HG03025 (cell line): ENCODE data around the gene NOL3.
A peak's percentile ranks its signal among the peaks of the same experiment; 100 is the strongest.

Source experiments
- ATAC-seq: cut with Tn5 transposase; IDR thresholded peaks from one replicate; pipeline ENCODE4 v1.9.1; 2021; ENCODE audit warnings: mild to moderate bottlenecking, moderate library complexity; ENCODE audit not compliant: unreplicated experiment, low FRiP score

Gene NOL3

GRCh38 chr16:67154578-67155294, 15.6 kb upstream of the NOL3 start:
- ATAC-seq = no peak

DNA sequence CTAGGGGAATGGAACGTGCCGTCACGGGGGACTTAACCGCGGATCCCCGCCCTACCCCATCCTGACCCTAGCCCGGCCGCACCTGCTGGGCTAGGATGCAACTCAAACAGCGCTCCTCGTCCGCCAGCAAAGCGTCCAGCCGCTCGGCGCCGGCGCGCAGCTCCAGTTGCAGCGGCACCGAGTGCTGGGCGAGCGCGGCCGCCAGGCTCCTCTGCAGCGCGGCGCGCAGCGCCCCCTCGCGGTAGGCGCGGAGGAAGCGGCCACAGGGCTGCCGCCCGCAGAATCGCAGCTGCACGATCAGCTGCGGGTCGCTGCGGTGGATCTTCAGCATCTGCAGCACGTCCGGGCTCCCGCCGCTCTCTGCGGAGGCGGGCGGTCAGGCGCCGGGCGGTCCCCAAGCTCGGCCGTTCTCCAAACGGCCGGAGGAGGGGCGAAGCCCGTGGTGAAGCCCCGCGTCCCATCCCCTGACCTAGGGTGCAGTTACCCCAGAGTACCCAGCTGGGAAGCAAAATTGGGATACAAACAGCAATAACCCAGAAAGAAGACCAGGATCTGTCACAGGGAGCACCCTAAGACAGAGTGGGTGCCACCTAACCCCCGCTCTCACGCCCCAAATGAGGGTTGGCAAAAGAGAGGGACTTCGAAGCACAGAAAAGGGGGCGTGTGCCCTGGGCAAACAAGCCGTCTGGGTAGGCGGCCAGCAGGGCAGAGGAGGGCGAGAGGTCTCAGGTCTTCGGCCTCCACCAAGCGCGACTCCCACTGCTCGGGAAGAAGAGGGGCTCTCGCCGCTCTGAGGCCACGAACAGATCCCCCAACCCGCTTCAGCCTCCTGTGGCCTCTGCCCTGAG, 14.8 kb upstream of the NOL3 start:
- no peak for ATAC-seq

- no peak for ATAC-seq
These were observed 14.0 kb upstream of the NOL3 start for GRCh38 chr16:67156143-67156844.

GRCh38 chr16:67157106-67157748, 13.1 kb upstream of the NOL3 start:
- ATAC-seq = no peak

DNA sequence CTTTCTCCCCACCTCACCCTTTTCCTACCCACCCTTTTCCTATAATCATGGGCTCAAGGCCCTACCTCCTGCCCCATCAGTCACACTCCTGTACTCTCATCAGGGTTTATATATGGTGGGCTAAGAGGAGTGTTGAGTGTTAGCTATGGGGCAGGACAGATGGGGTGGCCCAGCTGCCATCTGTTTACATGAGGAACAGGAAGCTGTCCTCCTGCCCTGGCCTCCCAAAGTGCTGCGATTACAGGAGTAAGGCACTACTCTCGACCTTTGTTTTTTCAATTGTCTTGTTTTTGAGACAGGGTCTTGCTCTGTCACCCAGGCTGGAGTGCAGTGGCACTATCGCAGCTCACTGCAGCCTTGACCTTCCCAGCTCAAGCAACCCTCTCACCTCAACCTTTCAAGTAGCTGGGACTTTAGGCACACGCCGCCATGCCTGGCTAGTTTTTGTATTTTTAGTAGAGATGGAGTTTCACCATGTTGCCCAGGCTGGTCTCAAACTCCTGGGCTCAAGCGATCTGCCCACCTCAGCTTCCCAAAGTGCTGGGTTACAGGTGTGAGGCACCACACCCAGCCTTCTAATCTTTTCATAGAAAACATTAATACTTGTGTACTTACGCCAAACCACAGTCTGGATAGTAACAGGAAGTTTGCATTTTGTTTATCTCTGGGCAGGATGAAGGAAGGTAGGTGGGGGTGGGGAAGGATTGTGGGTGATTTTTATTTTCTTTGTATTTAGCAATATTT, 12.3 kb upstream of the NOL3 start:
- no peak for ATAC-seq

DNA sequence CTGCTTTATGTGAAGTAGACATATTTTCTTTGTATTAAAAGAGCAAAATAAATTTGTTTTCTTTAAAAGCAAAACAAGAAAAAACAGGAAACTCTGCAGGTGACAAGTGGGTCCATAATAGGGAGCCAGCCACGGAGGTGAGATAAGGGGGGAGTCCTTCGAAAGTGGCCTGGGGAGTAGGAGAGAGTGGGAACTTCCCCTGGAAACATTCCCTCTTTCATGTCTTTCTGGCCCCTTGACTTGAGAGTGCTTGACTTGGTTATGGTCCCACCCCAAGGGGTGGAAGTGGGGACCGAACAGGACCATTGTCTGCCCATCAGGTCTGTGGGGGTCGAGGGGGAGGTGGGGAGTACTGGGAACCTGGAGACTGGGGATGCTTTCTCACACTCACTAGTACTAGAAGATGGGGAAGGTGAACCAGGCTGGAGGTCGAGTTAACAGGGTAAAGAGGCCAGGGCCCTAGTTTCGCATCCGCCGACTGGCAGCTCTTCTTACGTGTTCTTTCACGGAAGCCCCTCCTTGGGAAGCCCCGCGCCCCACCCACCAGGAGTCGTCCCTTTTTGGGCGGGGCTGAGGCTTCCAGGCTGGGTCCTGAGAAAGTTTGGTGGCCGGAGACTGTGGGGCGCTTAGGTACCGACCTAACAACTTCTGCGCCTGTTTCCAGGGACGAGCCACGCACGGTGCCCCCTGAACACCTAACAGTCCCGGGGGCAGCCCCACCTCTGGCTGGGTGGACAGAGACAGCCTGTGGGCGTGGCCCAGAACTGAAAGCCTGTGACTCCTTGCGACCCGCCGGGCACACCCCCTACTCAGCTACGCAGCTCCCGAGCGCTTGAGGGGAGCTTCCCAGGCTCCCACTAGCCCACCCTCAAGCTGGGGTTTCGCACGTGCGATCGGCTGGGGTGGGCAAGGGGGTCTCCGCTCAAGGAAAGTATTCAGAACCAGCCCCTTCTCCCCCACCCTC, 11.4 kb upstream of the NOL3 start:
- peak; percentile 28 for ATAC-seq

DNA sequence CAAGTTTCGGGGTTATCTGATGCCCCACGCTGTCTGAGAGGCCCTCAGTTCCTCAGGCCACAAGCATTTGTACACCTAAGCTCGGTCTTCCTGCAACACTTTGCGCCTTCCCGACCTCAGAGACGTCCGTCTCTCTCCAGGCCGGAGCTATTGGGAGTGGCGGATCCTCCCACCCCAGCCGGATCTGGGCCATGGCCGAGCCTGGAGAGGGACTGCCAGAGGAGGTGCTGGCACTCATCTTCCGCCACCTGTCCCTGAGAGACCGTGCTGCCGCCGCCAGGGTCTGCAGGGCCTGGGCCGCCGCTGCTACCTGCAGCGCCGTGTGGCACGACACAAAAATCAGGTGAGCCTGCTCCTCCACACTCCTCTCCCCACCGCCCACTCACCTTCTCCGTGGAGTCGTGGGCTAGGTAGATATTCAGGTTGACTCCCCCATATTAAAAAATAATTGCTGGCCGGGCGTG, 8.7 kb upstream of the NOL3 start:
- no peak for ATAC-seq

DNA sequence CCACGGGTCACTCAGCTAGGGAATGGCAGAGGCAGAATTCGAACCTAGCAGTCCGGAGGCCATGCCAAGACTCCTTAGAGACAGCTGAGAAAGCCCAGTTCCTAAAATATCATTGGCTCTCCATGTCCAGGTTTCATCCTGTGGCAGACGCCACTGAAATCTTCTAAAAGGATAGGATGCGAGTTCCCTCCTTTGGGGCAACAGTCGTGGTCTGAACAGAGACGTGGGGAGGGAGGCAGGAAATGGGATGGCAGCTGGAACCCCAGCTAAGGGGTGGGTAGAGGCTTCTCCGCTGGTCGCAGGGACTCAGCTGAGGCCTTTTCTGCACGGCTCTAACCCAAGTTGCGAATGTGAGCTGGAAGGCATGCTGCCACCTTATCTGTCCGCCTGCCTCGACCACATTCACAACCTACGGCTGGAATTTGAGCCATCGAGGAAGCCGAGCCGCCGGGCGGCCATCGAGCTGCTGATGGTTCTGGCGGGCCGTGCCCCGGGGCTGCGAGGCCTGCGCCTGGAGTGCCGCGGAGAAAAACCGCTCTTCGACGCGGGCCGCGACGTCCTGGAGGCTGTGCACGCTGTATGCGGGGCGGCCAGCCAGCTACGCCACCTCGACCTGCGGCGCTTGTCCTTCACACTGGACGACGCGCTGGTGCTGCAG, 7.7 kb upstream of the NOL3 start:
- no peak for ATAC-seq

DNA sequence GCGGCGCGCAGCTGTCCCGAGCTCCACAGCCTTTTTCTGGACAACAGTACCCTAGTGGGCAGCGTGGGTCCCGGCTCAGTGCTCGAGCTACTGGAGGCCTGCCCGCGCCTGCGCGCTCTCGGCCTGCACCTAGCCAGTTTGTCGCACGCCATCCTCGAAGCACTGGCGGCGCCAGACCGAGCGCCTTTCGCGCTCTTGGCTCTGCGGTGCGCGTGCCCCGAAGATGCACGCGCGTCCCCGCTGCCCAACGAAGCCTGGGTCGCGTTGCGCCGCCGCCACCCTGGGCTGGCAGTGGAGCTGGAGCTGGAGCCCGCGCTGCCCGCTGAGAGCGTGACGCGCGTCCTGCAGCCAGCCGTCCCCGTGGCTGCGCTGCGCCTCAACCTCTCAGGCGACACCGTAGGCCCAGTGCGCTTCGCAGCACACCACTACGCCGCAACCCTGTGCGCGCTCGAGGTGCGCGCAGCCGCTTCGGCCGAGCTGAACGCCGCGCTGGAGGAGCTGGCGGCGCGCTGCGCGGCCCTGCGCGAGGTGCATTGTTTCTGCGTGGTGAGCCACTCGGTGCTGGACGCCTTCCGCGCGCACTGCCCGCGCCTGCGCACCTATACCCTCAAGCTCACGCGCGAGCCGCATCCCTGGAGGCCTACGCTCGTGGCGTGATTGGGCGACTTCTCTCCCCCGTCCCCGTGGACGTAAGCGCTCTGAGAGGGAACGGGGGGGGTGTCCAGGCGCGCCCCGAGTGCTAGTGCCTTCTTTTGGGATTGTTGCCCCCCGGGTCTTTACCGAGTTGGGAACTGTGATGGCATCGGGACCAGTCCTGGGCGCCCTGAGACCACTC, 7.0 kb upstream of the NOL3 start:
- ATAC-seq = no peak

DNA sequence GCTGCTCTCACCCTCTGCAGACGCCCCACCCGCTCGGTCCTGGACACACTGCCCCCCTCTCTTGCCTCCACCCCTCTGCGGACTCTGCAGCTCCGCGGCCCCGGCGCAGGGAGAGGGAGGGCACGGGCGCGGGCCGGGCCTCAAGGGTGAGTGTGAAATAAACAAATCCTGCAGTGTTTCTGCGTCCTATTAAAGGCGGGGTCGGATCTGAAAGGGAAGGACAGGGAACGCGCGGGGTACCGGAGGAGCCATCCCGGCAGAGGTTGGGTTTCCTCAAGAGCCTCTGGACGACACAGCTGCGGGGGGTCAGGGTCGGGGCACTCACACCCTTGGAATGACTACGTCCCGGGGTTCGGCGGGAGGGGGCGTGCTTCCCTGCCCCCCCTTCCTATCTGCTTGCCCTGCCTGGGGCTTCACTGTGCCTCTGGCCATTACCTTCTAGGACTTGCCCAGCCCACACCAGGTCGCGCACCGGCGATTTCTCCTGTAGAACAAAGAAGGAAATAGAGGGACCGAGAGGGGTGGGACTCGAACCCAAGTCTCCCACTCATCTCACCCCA, 6.3 kb upstream of the NOL3 start:
- no peak for ATAC-seq

GRCh38 chr16:67164599-67165061, 5.7 kb upstream of the NOL3 start, which contains the start of gene HSF4:
Gene HSF4, plus strand, starts transcription at chr16:67164745. Its CDS starts 67 bp downstream, at chr16:67164812.
- no peak for ATAC-seq

- no peak for ATAC-seq
These were observed 4.9 kb upstream of the NOL3 start for GRCh38 chr16:67165121-67166078.

GRCh38 chr16:67166110-67166547, 4.2 kb upstream of the NOL3 start:
- ATAC-seq = no peak

DNA sequence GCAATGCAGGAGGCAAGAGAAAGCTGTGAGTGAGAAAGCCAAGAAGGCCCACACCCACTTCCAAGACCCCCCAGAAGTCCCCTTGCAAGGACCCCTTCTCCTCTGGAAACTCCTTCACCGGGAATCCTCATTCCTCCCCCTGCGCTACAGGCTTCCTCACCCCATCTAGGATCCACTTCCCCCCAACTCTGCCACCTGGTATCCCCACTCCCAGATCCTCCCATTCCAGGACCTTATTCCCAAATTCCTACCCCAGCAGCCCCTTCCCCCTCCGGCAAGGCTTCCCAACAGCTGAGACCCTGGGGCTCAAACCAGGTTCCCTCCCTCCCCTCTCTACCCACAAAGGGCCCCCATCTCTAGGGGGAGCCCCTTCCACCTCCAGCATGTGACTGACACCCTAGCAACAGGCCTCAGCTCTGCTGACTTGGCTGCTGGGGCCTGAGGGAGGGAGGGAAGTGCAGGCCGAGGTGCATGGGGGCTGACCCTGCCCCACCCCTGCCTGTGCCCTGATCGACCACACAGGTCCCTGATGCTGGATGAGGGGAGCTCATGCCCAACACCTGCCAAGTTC, 3.7 kb upstream of the NOL3 start:
- no peak for ATAC-seq

DNA sequence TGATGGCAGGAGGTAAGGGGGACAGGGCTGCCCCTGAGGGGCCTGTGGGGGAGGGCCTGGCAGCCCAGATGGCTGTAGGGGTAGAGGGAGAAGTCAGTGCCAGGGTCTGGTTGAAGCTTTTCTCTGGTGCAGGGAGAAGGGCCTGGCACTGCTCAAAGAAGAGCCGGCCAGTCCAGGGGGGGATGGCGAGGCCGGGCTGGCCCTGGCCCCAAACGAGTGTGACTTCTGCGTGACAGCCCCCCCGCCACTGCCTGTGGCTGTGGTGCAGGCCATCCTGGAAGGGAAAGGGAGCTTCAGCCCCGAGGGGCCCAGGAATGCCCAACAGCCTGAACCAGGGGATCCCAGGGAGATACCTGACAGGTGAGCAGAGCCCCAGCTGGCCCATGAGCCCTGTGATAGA, 2.8 kb upstream of the NOL3 start:
- no peak for ATAC-seq
